ENCODE measurements around the gene DACT2. TPM values are rescaled to one million over a fixed set of nuclear protein-coding genes. Genes with fewer than 3 reads are reported as not detected.

The DACT2 gene
- total RNA-seq, 1 donor from 2014 or later: 2.3 TPM

DNA sequence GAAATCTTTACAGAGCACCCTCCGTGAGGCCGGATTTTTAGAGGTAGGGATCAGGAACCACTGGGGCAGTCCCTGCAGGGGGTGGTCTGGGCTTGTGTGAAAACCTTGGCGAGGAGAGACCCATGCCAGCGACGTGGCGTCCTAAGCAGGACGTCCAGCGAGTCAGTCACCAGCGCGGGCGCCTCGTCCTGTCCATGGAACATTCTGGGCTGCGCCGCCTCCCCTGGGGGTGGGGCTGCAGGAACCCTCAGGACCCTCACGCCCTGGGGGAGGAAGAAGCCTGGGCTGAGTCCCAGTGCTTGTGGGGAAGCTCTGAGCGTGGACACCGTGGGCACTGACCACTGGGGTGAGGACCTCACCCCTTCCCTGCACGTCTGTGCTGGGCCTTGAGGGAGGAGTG is 25.7 kb upstream of the DACT2 start:
- H3K9me3 Mint-ChIP-seq: peaks cover 11% of the 10 kb centered on the region
- no peaks in the 10 kb centered on the region for H3K36me3 Mint-ChIP-seq (ENCODE audit: low read depth)
- intact Hi-C loops (cut with micrococcal nuclease): no loop called here
- H3K27me3 Mint-ChIP-seq (ENCODE audit: insufficient read depth): peaks cover 11% of the 10 kb centered on the region
- DNase-seq (ENCODE audit: low spot score): no peak
- H3K27ac Mint-ChIP-seq: no peak overlapping the region
- no peak overlapping the region for H3K4me3 Mint-ChIP-seq
- H3K4me1 Mint-ChIP-seq (ENCODE audit: low read depth): peaks cover 7% of the 10 kb centered on the region

GRCh38 chr6:168344338-168344737 is 24.8 kb upstream of the DACT2 start:
- Mint-ChIP-seq H3K27ac (no peak overlapping the region), H3K4me3 (no peak overlapping the region), H3K4me1 (ENCODE audit: low read depth) (no peaks in the 10 kb centered on the region), H3K9me3 (peaks cover 3% of the 10 kb centered on the region), H3K27me3 (ENCODE audit: insufficient read depth) (peaks cover 11% of the 10 kb centered on the region), H3K36me3 (ENCODE audit: low read depth) (no peaks in the 10 kb centered on the region)
- intact Hi-C loops (cut with micrococcal nuclease): no loop called here
- DNase-seq (ENCODE audit: low spot score): no peak

DNA sequence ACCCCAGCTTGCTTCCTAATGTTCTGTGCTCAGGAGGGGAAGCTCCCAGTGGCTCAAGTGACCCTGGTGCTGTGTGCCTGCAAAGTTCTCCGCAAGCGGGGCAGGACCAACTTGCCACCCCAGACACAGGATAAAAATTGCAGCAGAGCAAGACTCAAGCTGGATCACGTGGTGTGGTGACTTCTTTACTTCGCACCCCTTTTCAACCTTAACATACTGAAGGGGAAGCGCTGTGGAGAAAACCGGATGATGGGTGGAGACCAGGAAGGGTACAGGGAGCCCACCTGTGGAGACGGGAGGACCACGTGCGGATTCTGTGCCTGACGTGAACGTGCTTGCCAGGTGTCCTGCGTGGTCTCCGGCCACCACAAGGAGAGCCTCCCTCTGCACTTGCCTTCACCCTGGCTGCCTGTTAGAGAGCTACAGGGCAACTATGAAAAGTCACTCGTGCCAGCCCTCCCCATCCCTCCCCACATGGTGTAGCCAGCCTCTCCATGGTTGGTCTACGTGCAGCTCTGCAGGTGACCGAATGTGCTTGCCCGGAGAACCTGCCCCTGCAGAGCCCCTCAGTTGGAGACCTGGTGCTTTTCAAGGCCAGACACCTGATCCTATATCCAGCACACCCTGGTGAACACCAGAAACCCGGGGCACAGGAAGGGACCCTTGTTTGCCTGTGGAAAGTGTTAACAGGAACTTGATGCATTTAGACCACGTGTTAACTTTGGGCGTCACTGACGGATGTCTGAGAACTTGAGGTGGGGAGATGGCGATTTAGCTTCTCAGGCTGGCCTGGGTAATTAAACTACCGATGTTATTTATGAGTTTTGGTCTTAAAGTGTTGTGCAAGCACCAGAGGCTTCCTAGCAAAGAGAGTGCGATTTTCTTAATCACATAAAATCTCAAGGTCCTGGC is 23.9 kb upstream of the DACT2 start:
- Mint-ChIP-seq H3K9me3 (no peaks in the 10 kb centered on the region), H3K4me3 (no peak overlapping the region), H3K27me3 (ENCODE audit: insufficient read depth) (peaks cover 11% of the 10 kb centered on the region), H3K27ac (no peak overlapping the region), H3K4me1 (ENCODE audit: low read depth) (no peaks in the 10 kb centered on the region), H3K36me3 (ENCODE audit: low read depth) (no peaks in the 10 kb centered on the region)
- intact Hi-C loops (cut with micrococcal nuclease): no loop called here
- DNase-seq (ENCODE audit: low spot score): no peak

DNA sequence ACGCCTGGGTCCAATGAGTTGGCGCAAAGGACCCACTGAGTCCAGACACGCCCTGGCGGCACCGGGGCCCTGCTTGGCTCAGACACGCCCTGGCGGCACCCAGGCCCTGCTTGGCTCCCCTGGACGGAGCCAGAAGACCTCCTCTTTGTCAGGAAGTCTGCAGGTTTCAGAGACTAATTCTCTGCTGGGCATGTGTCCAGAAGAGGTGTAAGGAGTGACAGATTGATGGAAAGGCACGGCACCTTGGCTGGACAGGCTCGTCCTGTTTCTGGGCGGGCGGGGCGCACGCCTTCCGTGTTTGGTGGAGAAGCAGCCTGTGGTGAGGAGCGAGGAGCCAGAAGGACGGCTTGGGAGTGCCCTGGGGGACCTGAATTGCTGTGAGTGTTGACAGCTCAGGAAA is 23.1 kb upstream of the DACT2 start:
- intact Hi-C loops (cut with micrococcal nuclease): no loop called here
- Mint-ChIP-seq H3K27me3 (ENCODE audit: insufficient read depth) (peaks cover 11% of the 10 kb centered on the region), H3K27ac (no peak overlapping the region), H3K4me3 (no peak overlapping the region), H3K36me3 (ENCODE audit: low read depth) (no peaks in the 10 kb centered on the region), H3K9me3 (no peaks in the 10 kb centered on the region), H3K4me1 (ENCODE audit: low read depth) (no peaks in the 10 kb centered on the region)
- DNase-seq (ENCODE audit: low spot score): no peak

GRCh38 chr6:168341280-168341900 is 21.8 kb upstream of the DACT2 start:
- no peak overlapping the region for H3K27ac Mint-ChIP-seq
- H3K4me1 Mint-ChIP-seq (ENCODE audit: low read depth): peaks cover 7% of the 10 kb centered on the region
- intact Hi-C loops (cut with micrococcal nuclease): no loop called here
- DNase-seq (ENCODE audit: low spot score): no peak
- no peak overlapping the region for H3K4me3 Mint-ChIP-seq
- no peaks in the 10 kb centered on the region for H3K9me3 Mint-ChIP-seq
- H3K27me3 Mint-ChIP-seq (ENCODE audit: insufficient read depth): peaks cover 9% of the 10 kb centered on the region
- H3K36me3 Mint-ChIP-seq (ENCODE audit: low read depth): no peaks in the 10 kb centered on the region

- Mint-ChIP-seq H3K4me3 (no peak overlapping the region), H3K27me3 (ENCODE audit: insufficient read depth) (peaks cover 9% of the 10 kb centered on the region), H3K9me3 (no peaks in the 10 kb centered on the region), H3K36me3 (ENCODE audit: low read depth) (no peaks in the 10 kb centered on the region), H3K27ac (no peak overlapping the region), H3K4me1 (ENCODE audit: low read depth) (peaks cover 8% of the 10 kb centered on the region)
- intact Hi-C loops (cut with micrococcal nuclease): no loop called here
- no peak for DNase-seq (ENCODE audit: low spot score)
Observed at GRCh38 chr6:168340819-168341218, 21.2 kb upstream of the DACT2 start.

DNA sequence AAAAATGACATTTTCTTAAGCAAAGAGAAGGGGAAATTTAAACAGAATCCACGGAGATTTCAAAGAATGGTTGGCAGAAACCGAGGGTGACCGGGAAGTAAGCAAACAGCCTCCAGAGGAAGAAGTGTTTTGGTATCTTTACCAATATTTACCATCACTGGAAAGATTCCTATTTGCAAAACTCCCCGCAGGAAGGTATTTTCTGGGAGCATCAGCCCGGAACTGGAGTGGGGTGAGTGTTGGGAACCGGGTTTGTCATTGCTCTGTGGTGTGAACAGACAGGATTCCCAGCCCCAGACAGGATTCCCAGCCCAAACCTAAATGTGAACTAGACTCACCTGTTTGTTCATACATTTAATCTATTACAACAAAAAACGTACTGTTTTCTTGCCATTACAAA is 19.2 kb upstream of the DACT2 start:
- Mint-ChIP-seq H3K4me1 (ENCODE audit: low read depth) (peaks cover 8% of the 10 kb centered on the region), H3K27ac (no peak overlapping the region), H3K27me3 (ENCODE audit: insufficient read depth) (peaks cover 1% of the 10 kb centered on the region), H3K4me3 (no peak overlapping the region), H3K9me3 (no peaks in the 10 kb centered on the region), H3K36me3 (ENCODE audit: low read depth) (no peaks in the 10 kb centered on the region)
- DNase-seq (ENCODE audit: low spot score): no peak
- intact Hi-C loops (cut with micrococcal nuclease): no loop called here

DNA sequence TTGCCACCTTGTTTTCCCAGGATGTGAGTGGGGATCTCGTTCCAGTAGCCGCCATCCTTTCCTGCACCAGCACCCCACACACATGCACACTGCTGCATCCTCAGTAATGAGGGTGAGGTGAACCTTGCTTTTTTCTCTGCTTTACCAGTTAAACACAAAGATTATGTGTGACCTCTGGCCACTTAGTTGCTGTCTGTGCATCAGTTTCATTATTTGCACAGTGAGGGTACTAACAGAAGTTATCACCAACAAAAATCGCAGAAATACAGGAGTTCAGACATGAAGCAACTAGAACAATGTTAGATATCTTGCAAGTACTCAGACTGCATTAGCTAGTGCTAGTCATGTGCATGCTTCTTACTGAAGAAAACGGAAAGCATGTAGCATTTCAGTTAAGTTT is 17.4 kb upstream of the DACT2 start:
- intact Hi-C loops (cut with micrococcal nuclease): no loop called here
- DNase-seq (ENCODE audit: low spot score): no peak
- no peak overlapping the region for H3K27ac Mint-ChIP-seq
- H3K4me3 Mint-ChIP-seq: no peak overlapping the region
- no peaks in the 10 kb centered on the region for H3K36me3 Mint-ChIP-seq (ENCODE audit: low read depth)
- peaks cover 8% of the 10 kb centered on the region for H3K4me1 Mint-ChIP-seq (ENCODE audit: low read depth)
- no peaks in the 10 kb centered on the region for H3K9me3 Mint-ChIP-seq
- no peaks in the 10 kb centered on the region for H3K27me3 Mint-ChIP-seq (ENCODE audit: insufficient read depth)

GRCh38 chr6:168333989-168334388 is 14.4 kb upstream of the DACT2 start:
- Mint-ChIP-seq H3K4me3 (no peak overlapping the region), H3K27me3 (ENCODE audit: insufficient read depth) (no peaks in the 10 kb centered on the region), H3K27ac (no peak overlapping the region), H3K9me3 (no peaks in the 10 kb centered on the region), H3K36me3 (ENCODE audit: low read depth) (no peaks in the 10 kb centered on the region), H3K4me1 (ENCODE audit: low read depth) (peaks cover 8% of the 10 kb centered on the region)
- no peak for DNase-seq (ENCODE audit: low spot score)
- intact Hi-C loops (cut with micrococcal nuclease): no loop called here

DNA sequence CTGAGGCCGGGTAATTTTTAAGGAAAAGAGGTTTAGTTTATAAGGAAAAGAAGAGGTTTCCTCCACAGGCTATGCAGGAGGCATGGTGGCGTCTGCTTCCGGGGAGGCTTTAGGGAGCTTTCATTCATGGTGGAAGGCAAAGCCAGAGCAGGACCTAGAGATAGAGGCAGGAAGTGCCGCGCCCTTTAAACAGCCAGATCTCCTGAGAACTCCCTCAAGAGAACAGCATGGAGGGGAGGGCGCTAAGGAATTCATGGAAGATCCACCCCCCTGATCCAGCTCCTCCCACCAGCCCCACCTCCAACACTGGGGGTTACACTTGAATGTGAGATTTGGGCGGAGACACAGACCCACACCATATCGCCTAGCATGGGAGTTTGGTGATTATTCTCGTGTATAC is 13.9 kb upstream of the DACT2 start:
- intact Hi-C loops (cut with micrococcal nuclease): no loop called here
- Mint-ChIP-seq H3K4me3 (no peak overlapping the region), H3K27ac (no peak overlapping the region), H3K27me3 (ENCODE audit: insufficient read depth) (no peaks in the 10 kb centered on the region), H3K9me3 (no peaks in the 10 kb centered on the region), H3K4me1 (ENCODE audit: low read depth) (peaks cover 8% of the 10 kb centered on the region), H3K36me3 (ENCODE audit: low read depth) (no peaks in the 10 kb centered on the region)
- DNase-seq (ENCODE audit: low spot score): no peak

- no peaks in the 10 kb centered on the region for H3K9me3 Mint-ChIP-seq
- H3K27me3 Mint-ChIP-seq (ENCODE audit: insufficient read depth): no peaks in the 10 kb centered on the region
- H3K4me3 Mint-ChIP-seq: no peak overlapping the region
- H3K36me3 Mint-ChIP-seq (ENCODE audit: low read depth): no peaks in the 10 kb centered on the region
- no peak for DNase-seq (ENCODE audit: low spot score)
- no peak overlapping the region for H3K27ac Mint-ChIP-seq
- intact Hi-C loops (cut with micrococcal nuclease): no loop called here
- H3K4me1 Mint-ChIP-seq (ENCODE audit: low read depth): peaks cover 8% of the 10 kb centered on the region
Observed at GRCh38 chr6:168333039-168333438, 13.5 kb upstream of the DACT2 start.

GRCh38 chr6:168332020-168332419 is 12.4 kb upstream of the DACT2 start:
- H3K27ac Mint-ChIP-seq: no peak overlapping the region
- peaks cover 7% of the 10 kb centered on the region for H3K4me1 Mint-ChIP-seq (ENCODE audit: low read depth)
- no peaks in the 10 kb centered on the region for H3K36me3 Mint-ChIP-seq (ENCODE audit: low read depth)
- intact Hi-C loops (cut with micrococcal nuclease): no loop called here
- peaks cover 2% of the 10 kb centered on the region for H3K27me3 Mint-ChIP-seq (ENCODE audit: insufficient read depth)
- DNase-seq (ENCODE audit: low spot score): no peak
- no peak overlapping the region for H3K4me3 Mint-ChIP-seq
- H3K9me3 Mint-ChIP-seq: no peaks in the 10 kb centered on the region

DNA sequence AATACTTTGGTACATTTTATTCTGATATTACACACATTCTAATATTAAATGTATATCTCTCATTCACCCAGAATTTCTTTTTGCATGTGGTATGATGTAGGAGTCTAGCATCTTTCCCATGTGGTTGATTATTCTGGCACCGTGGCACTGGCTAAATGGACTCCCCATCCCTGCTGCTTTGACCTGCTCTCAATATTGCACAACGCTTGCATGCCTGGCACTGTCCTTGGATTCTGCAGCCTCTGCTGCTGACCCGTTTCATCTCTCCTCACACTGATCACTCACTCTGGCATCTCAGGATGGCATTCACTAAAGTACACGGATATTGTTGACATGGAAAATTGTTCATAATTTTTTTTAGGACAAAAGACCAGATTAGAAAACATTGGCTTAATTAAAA is 11.5 kb upstream of the DACT2 start:
- intact Hi-C loops (cut with micrococcal nuclease): no loop called here
- no peak for DNase-seq (ENCODE audit: low spot score)
- Mint-ChIP-seq H3K36me3 (ENCODE audit: low read depth) (no peaks in the 10 kb centered on the region), H3K27me3 (ENCODE audit: insufficient read depth) (peaks cover 11% of the 10 kb centered on the region), H3K27ac (no peak overlapping the region), H3K4me3 (no peak overlapping the region), H3K9me3 (no peaks in the 10 kb centered on the region), H3K4me1 (ENCODE audit: low read depth) (no peaks in the 10 kb centered on the region)
